SK-N-SH (cell line): Measurements from ENCODE around the gene IRF3.

Experiments used
- CTCF ChIP-seq: fragments of 200-600 bp; sonication (generic); IDR thresholded peaks from 2 replicates; pipeline ENCODE4 v1.6.1; 2017; ENCODE audit warnings: antibody characterized with exemption, mild to moderate bottlenecking, moderate library complexity
- EP300 ChIP-seq, 2 experiments: IDR thresholded peaks; 2 replicates each; pipeline versions ENCODE4 v1.4.0 to v1.6.1; 2012; ENCODE audit warnings: borderline replicate concordance in 1 of 2, low read depth in 1 of 2, low read length in 1 of 2
- EZH2phosphoT487 ChIP-seq: fragments of 200-600 bp; sonication (generic); IDR thresholded peaks from 2 replicates; pipeline ENCODE4 v1.6.1; 2017; ENCODE audit warnings: low read depth, mixed run types, mild to moderate bottlenecking, antibody characterized with exemption, moderate library complexity, borderline replicate concordance
- FOXJ3 ChIP-seq: sonication (generic); formaldehyde crosslinking; IDR thresholded peaks from 2 replicates; pipeline ENCODE4 v1.5.1; 2020; ENCODE audit warnings: mild to moderate bottlenecking, missing genetic modification reagents
- POLR2AphosphoS5 ChIP-seq: IDR thresholded peaks from 2 replicates; pipeline ENCODE4 v1.6.1; 2012; ENCODE audit warnings: low read depth, low read length
- REST ChIP-seq: IDR thresholded peaks from 2 replicates; pipeline ENCODE4 v1.6.1; 2012; ENCODE audit warnings: mild to moderate bottlenecking, low read depth, low read length, moderate library complexity

- TF ChIP-seq CTCF (no peak), FOXJ3 (CRISPR knock-in tag) (no peak), EP300 (IDR thresholded peaks at IDR 0.05; ENCODE audit: borderline replicate concordance in 1 of 2, low read depth in 1 of 2, low read length in 1 of 2) (no peak), POLR2AphosphoS5 (no peak), EZH2phosphoT487 (no peak), REST (no peak)
Observed at GRCh38 chr19:49645592-49645991, 20.1 kb downstream of the IRF3 start.
